ENCODE results near the gene NUDT4B. TPM values are rescaled to one million over a fixed set of nuclear protein-coding genes. Genes with fewer than 3 reads are reported as not detected.
"Not testable (repeated sequence)": the region's sequence is repeated elsewhere in the genome, so short reads cannot be mapped to it uniquely, and the experiment has no call there.

NUDT4B gene
- polyA plus RNA-seq, 1 experiment = 19.6 TPM

DNA sequence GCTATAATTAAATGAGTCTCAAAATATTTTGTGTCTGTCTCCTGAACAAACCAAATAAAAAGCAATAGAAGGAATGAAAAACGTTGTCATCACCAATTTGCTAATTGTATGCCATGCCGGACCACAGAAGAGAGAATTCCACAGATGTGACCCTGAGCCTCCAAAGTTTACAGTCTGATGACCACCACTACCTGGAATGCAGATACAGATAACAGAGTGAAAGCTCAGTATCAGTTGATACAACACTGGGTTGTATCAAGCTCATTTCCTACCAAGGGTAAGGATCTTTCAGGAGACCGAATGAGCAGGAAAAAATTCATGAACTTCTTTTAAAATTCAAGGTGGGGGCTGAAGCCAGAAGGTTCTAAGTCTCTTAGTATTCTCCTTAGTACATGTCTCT, 25.1 kb upstream of the NUDT4B start:
- POLR2A ChIA-PET = not testable (repeated sequence)

DNA sequence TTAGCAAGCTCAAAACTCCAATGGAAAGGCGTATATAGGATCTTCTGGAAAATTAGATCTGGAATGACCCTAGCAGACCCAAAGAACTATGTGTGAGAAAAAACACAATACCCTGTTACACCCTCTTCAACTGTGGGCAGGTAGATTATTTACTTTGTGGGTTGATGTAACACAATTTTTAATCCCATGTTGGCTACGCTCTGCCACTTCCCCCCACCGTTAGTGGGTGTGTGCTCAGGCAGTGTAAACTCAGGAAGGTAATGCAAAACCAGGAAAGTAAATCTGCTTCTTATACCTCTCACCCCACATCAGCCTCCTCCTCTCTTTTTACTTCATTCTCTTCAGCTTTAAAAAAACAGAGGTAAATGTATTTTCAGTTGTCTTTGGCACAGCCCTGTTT, 23.7 kb upstream of the NUDT4B start:
- POLR2A ChIA-PET; CTCF ChIA-PET; DNase-seq (ENCODE audit: low read depth); H3K4me3 ChIP-seq (ENCODE audit: low read depth, low read length); H3K36me3 ChIP-seq (ENCODE audit: control insufficient read depth, insufficient read depth, low read length); H3K27me3 ChIP-seq (ENCODE audit: control insufficient read depth, insufficient read depth, low read length): not testable (repeated sequence)

More for the DNA sequence above, 25.1 kb upstream of the NUDT4B start:
- H3K27me3 ChIP-seq (ENCODE audit: control insufficient read depth, insufficient read depth, low read length); CTCF ChIA-PET; DNase-seq (ENCODE audit: low read depth); H3K36me3 ChIP-seq (ENCODE audit: control insufficient read depth, insufficient read depth, low read length); H3K4me3 ChIP-seq (ENCODE audit: low read depth, low read length): not testable (repeated sequence)

GRCh38 chr1:148727862-148728261, 20.7 kb upstream of the NUDT4B start:
- DNase-seq (ENCODE audit: low read depth); H3K36me3 ChIP-seq (ENCODE audit: control insufficient read depth, insufficient read depth, low read length); POLR2A ChIA-PET; CTCF ChIA-PET; H3K27me3 ChIP-seq (ENCODE audit: control insufficient read depth, insufficient read depth, low read length); H3K4me3 ChIP-seq (ENCODE audit: low read depth, low read length): not testable (repeated sequence)

- H3K4me3 ChIP-seq (ENCODE audit: low read depth, low read length); DNase-seq (ENCODE audit: low read depth); H3K36me3 ChIP-seq (ENCODE audit: control insufficient read depth, insufficient read depth, low read length); CTCF ChIA-PET; POLR2A ChIA-PET; H3K27me3 ChIP-seq (ENCODE audit: control insufficient read depth, insufficient read depth, low read length): not testable (repeated sequence)
These were observed 19.4 kb upstream of the NUDT4B start for GRCh38 chr1:148729128-148729527.

GRCh38 chr1:148729541-148729940, 19.0 kb upstream of the NUDT4B start:
- H3K27me3 ChIP-seq (ENCODE audit: control insufficient read depth, insufficient read depth, low read length); CTCF ChIA-PET; H3K4me3 ChIP-seq (ENCODE audit: low read depth, low read length); POLR2A ChIA-PET; DNase-seq (ENCODE audit: low read depth); H3K36me3 ChIP-seq (ENCODE audit: control insufficient read depth, insufficient read depth, low read length): not testable (repeated sequence)

- H3K36me3 ChIP-seq (ENCODE audit: control insufficient read depth, insufficient read depth, low read length); H3K4me3 ChIP-seq (ENCODE audit: low read depth, low read length); H3K27me3 ChIP-seq (ENCODE audit: control insufficient read depth, insufficient read depth, low read length); CTCF ChIA-PET; POLR2A ChIA-PET; DNase-seq (ENCODE audit: low read depth): not testable (repeated sequence)
These were observed 16.3 kb upstream of the NUDT4B start for GRCh38 chr1:148732277-148732676.

- CTCF ChIA-PET; POLR2A ChIA-PET; H3K4me3 ChIP-seq (ENCODE audit: low read depth, low read length): not testable (repeated sequence)
These were observed 14.8 kb upstream of the NUDT4B start for GRCh38 chr1:148733585-148734310.

GRCh38 chr1:148734311-148734662, 14.3 kb upstream of the NUDT4B start:
- DNase-seq (ENCODE audit: low read depth); H3K27me3 ChIP-seq (ENCODE audit: control insufficient read depth, insufficient read depth, low read length); POLR2A ChIA-PET; H3K4me3 ChIP-seq (ENCODE audit: low read depth, low read length); CTCF ChIA-PET; H3K36me3 ChIP-seq (ENCODE audit: control insufficient read depth, insufficient read depth, low read length): not testable (repeated sequence)

More at GRCh38 chr1:148733585-148734310, 14.8 kb upstream of the NUDT4B start:
- H3K27me3 ChIP-seq (ENCODE audit: control insufficient read depth, insufficient read depth, low read length); DNase-seq (ENCODE audit: low read depth); H3K36me3 ChIP-seq (ENCODE audit: control insufficient read depth, insufficient read depth, low read length): not testable (repeated sequence)

- H3K4me3 ChIP-seq (ENCODE audit: low read depth, low read length); POLR2A ChIA-PET; CTCF ChIA-PET; H3K27me3 ChIP-seq (ENCODE audit: control insufficient read depth, insufficient read depth, low read length); DNase-seq (ENCODE audit: low read depth); H3K36me3 ChIP-seq (ENCODE audit: control insufficient read depth, insufficient read depth, low read length): not testable (repeated sequence)
These were observed 13.0 kb upstream of the NUDT4B start for GRCh38 chr1:148735538-148735937.

GRCh38 chr1:148738667-148739066, 9.9 kb upstream of the NUDT4B start:
- H3K36me3 ChIP-seq (ENCODE audit: control insufficient read depth, insufficient read depth, low read length); DNase-seq (ENCODE audit: low read depth); H3K4me3 ChIP-seq (ENCODE audit: low read depth, low read length); POLR2A ChIA-PET; H3K27me3 ChIP-seq (ENCODE audit: control insufficient read depth, insufficient read depth, low read length); CTCF ChIA-PET: not testable (repeated sequence)

- CTCF ChIA-PET; POLR2A ChIA-PET; H3K36me3 ChIP-seq (ENCODE audit: control insufficient read depth, insufficient read depth, low read length); H3K27me3 ChIP-seq (ENCODE audit: control insufficient read depth, insufficient read depth, low read length); H3K4me3 ChIP-seq (ENCODE audit: low read depth, low read length); DNase-seq (ENCODE audit: low read depth): not testable (repeated sequence)
These were observed 5.4 kb upstream of the NUDT4B start for GRCh38 chr1:148743200-148743599.

GRCh38 chr1:148743726-148744720, 4.6 kb upstream of the NUDT4B start:
- DNase-seq (ENCODE audit: low read depth); H3K4me3 ChIP-seq (ENCODE audit: low read depth, low read length); H3K36me3 ChIP-seq (ENCODE audit: control insufficient read depth, insufficient read depth, low read length); H3K27me3 ChIP-seq (ENCODE audit: control insufficient read depth, insufficient read depth, low read length); CTCF ChIA-PET; POLR2A ChIA-PET: not testable (repeated sequence)

- CTCF ChIA-PET; H3K4me3 ChIP-seq (ENCODE audit: low read depth, low read length); DNase-seq (ENCODE audit: low read depth); H3K27me3 ChIP-seq (ENCODE audit: control insufficient read depth, insufficient read depth, low read length); H3K36me3 ChIP-seq (ENCODE audit: control insufficient read depth, insufficient read depth, low read length); POLR2A ChIA-PET: not testable (repeated sequence)
These were observed 734 bp downstream of the NUDT4B start for GRCh38 chr1:148749335-148749681.
